HCT116 (cell line): ENCODE results near the gene GTF2H1. TPM values are rescaled to one million over a fixed set of nuclear protein-coding genes. Genes with fewer than 3 reads are reported as not detected.

Source experiments
- ATAC-seq: fragments of 200-7000 bp; cut with Tn5 transposase; 2 replicates; pipeline ENCODE4 v1.9.1; 2020; ENCODE audit warnings: mild to moderate bottlenecking, moderate library complexity
- BruUV-seq: library from RNA; stranded (reverse); fragments of 400-500 nt; replicated peaks from 2 replicates; lab custom pipeline; 2021; lab: Mats Ljungman, UMichigan
- CTCF ChIA-PET: fragments of 300-600 bp; sonication (Branson Sonifier 250); formaldehyde crosslinking; loops from one replicate; lab custom pipeline; 2021; ENCODE audit warnings: antibody characterized with exemption; lab: Charles Lee
- POLR2A ChIA-PET: fragments of 300-600, 350-600 bp; sonication (Branson Sonifier 250); formaldehyde crosslinking; loops from one replicate; lab custom pipeline; 2021; ENCODE audit warnings: antibody characterized with exemption; lab: Charles Lee
- RAD21 ChIA-PET, 2 experiments: fragments of 300-600 bp; sonication (Branson Sonifier 250); formaldehyde crosslinking; loops; one replicate each; lab custom pipeline; 2023; ENCODE audit warnings: low total read pairs in 2 of 2; ENCODE audit not compliant: uncharacterized antibody in 2 of 2, unreplicated experiment in 2 of 2, low non-redundant PET in 1 of 2; lab: Charles Lee
- DNase-seq: peaks from one replicate; pipeline ENCODE4 v3.0.0-alpha.2; 2010; ENCODE audit warnings: low read depth, low spot score
- H2AFZ ChIP-seq: fragments of 200-600 bp; shearing (Covaris generic), sonication (generic); 2 replicates; pipeline ENCODE4 v1.6.1; 2017; ENCODE audit warnings: low read depth, mixed run types, mixed read lengths, antibody characterized with exemption, low read length; ENCODE audit not compliant: poor library complexity, severe bottlenecking
- H3K27ac ChIP-seq: 2 replicates; pipeline ENCODE4 v1.5.1; 2012; ENCODE audit warnings: low read depth, low read length
- H3K27me3 ChIP-seq: fragments of 200-600 bp; sonication (generic); 2 replicates; pipeline ENCODE4 v1.6.1; 2016; ENCODE audit warnings: mixed run types, low read length, mixed read lengths; ENCODE audit not compliant: insufficient read depth
- H3K36me3 ChIP-seq, 2 experiments: fragments of 200-500 bp in 1 of 2; fragments of 200-600 bp in 1 of 2; sonication (Bioruptor generic) in 1 of 2; sonication (generic) in 1 of 2; 2 replicates each; pipeline versions ENCODE4 v1.5.1 to v1.6.1; 2014 to 2016; ENCODE audit warnings: low read length in 2 of 2, inconsistent platforms in 1 of 2, mixed read lengths in 1 of 2, mixed run types in 1 of 2; ENCODE audit not compliant: insufficient read depth in 2 of 2, control insufficient read depth in 1 of 2
- H3K4me1 ChIP-seq, 2 experiments: fragments of 200-600 bp in 1 of 2; sonication (generic) in 1 of 2; 2 replicates each; pipeline versions ENCODE4 v1.5.1 to v1.6.1; 2012 to 2017; ENCODE audit warnings: low read length in 2 of 2, inconsistent platforms in 1 of 2, mild to moderate bottlenecking in 1 of 2, mixed read lengths in 1 of 2, mixed run types in 1 of 2, moderate library complexity in 1 of 2; ENCODE audit not compliant: insufficient read depth in 2 of 2, control insufficient read depth in 1 of 2
- H3K4me2 ChIP-seq: fragments of 200-600 bp; sonication (generic); 2 replicates; pipeline ENCODE4 v1.6.1; 2017; ENCODE audit warnings: mixed run types, low read length, mixed read lengths
- H3K4me3 ChIP-seq, 2 experiments: fragments of 200-600 bp in 1 of 2; sonication (generic) in 1 of 2; replicated peaks in 1 of 2; 2 replicates each; pipeline ENCODE4 v1.5.1; 2011 to 2016; ENCODE audit warnings: low read length in 2 of 2, control low read depth in 1 of 2, low read depth in 1 of 2, mild to moderate bottlenecking in 1 of 2, mixed read lengths in 1 of 2, mixed run types in 1 of 2
- H3K79me2 ChIP-seq: fragments of 200-600 bp; sonication (generic); 2 replicates; pipeline ENCODE4 v1.6.1; 2017; ENCODE audit warnings: mild to moderate bottlenecking, mixed run types, low read length, moderate library complexity, mixed read lengths; ENCODE audit not compliant: insufficient read depth
- H3K9ac ChIP-seq: fragments of 200-600 bp; sonication (generic); 2 replicates; pipeline ENCODE4 v1.6.1; 2016; ENCODE audit warnings: low read length, mixed read lengths
- H3K9me2 ChIP-seq: fragments of 200-600 bp; sonication (generic), shearing (Covaris generic); 2 replicates; pipeline ENCODE4 v1.6.1; 2017; ENCODE audit warnings: mixed run types, mild to moderate bottlenecking, moderate library complexity; ENCODE audit not compliant: insufficient read depth
- H3K9me3 ChIP-seq, 2 experiments: fragments of 200-500 bp in 1 of 2; fragments of 200-600 bp in 1 of 2; sonication (Bioruptor generic) in 1 of 2; sonication (generic) in 1 of 2; 2 replicates each; pipeline ENCODE4 v1.6.1; 2014 to 2017; ENCODE audit warnings: low read length in 2 of 2, mixed read lengths in 2 of 2, inconsistent platforms in 1 of 2, low read depth in 1 of 2, mild to moderate bottlenecking in 1 of 2, mixed run types in 1 of 2, moderate library complexity in 1 of 2; ENCODE audit not compliant: control insufficient read depth in 1 of 2, insufficient read depth in 1 of 2
- H4K20me1 ChIP-seq: fragments of 200-600 bp; sonication (generic), shearing (Covaris generic); 2 replicates; pipeline ENCODE4 v1.6.1; 2017; ENCODE audit warnings: mixed run types, mild to moderate bottlenecking, moderate library complexity; ENCODE audit not compliant: insufficient read depth
- ATF3 ChIP-seq: IDR thresholded peaks from 2 replicates; pipeline ENCODE4 v1.6.1; 2012
- CEBPB ChIP-seq: IDR thresholded peaks from 2 replicates; pipeline ENCODE4 v1.6.1; 2012; ENCODE audit warnings: low read depth
- CTCF ChIP-seq, 3 experiments: fragments of 200-600 bp in 1 of 3; sonication (generic) in 1 of 3; IDR thresholded peaks in 2 of 3; conservative IDR thresholded peaks in 1 of 3; 2 replicates each; pipeline ENCODE4 v1.5.1; 2012 to 2017; ENCODE audit warnings: low read depth in 2 of 3, low read length in 2 of 3, antibody characterized with exemption in 1 of 3, borderline replicate concordance in 1 of 3, control low read depth in 1 of 3, mild to moderate bottlenecking in 1 of 3, mixed read lengths in 1 of 3, mixed run types in 1 of 3, moderate library complexity in 1 of 3; ENCODE audit not compliant: insufficient read depth in 1 of 3
- EGR1 ChIP-seq: IDR thresholded peaks from 2 replicates; pipeline ENCODE4 v1.6.1; 2012; ENCODE audit warnings: low read depth
- ELF1 ChIP-seq: IDR thresholded peaks from 2 replicates; pipeline ENCODE4 v1.6.1; 2012; ENCODE audit warnings: low read depth, borderline replicate concordance
- EZH2 ChIP-seq: fragments of 200-600 bp; sonication (generic); IDR thresholded peaks from 2 replicates; pipeline ENCODE4 v1.6.1; 2017; ENCODE audit warnings: antibody characterized with exemption, mixed run types
- EZH2phosphoT487 ChIP-seq: fragments of 200-600 bp; IDR thresholded peaks from 2 replicates; pipeline ENCODE4 v1.6.1; 2018; ENCODE audit warnings: antibody characterized with exemption, borderline replicate concordance
- FOSL1 ChIP-seq: IDR thresholded peaks from 2 replicates; pipeline ENCODE4 v1.6.1; 2012; ENCODE audit warnings: low read depth
- MAX ChIP-seq: IDR thresholded peaks from 2 replicates; pipeline ENCODE4 v1.6.1; 2012
- POLR2AphosphoS5 ChIP-seq: IDR thresholded peaks from 2 replicates; pipeline ENCODE4 v1.6.1; 2011; ENCODE audit warnings: mild to moderate bottlenecking, low read depth, low read length, moderate library complexity
- RAD21 ChIP-seq: IDR thresholded peaks from 2 replicates; pipeline ENCODE4 v1.6.1; 2012; ENCODE audit warnings: low read depth, mild to moderate bottlenecking
- SIN3A ChIP-seq: IDR thresholded peaks from 2 replicates; pipeline ENCODE4 v1.6.1; 2012; ENCODE audit warnings: low read depth
- SP1 ChIP-seq: IDR thresholded peaks from 2 replicates; pipeline ENCODE4 v1.6.1; 2012; ENCODE audit warnings: low read depth
- SRF ChIP-seq: IDR thresholded peaks from 2 replicates; pipeline ENCODE4 v1.6.1; 2012; ENCODE audit warnings: low read depth
- TCF7L2 ChIP-seq: IDR thresholded peaks from 2 replicates; pipeline ENCODE4 v1.7.0; 2011; ENCODE audit warnings: borderline replicate concordance, inconsistent platforms; ENCODE audit not compliant: insufficient read depth, insufficient read length; ENCODE audit errors: extremely low read depth
- YY1 ChIP-seq: IDR thresholded peaks from 2 replicates; pipeline ENCODE4 v1.6.1; 2011; ENCODE audit warnings: low read length, low read depth, moderate library complexity, mild to moderate bottlenecking; ENCODE audit not compliant: insufficient replicate concordance; ENCODE audit errors: extremely low read depth
- ZFX ChIP-seq: fragments of 450-650 bp; IDR thresholded peaks from 2 replicates; pipeline ENCODE4 v1.6.1; 2017
- intact Hi-C: fragments of 100-400 bp; cut with micrococcal nuclease; formaldehyde crosslinking; loops from 2 replicates; pipeline ENCODE4 v1.10.0; 2022
- total RNA-seq: library from RNA; stranded (reverse); gene quantifications from one replicate; pipeline ENCODE4 v1.2.1, GENCODE V29; 2021; ENCODE audit not compliant: unreplicated experiment
- TF ChIP-seq, protein P1 (sequence below): IDR thresholded peaks from 2 replicates; pipeline ENCODE4 v1.6.1; 2012; ENCODE audit warnings: low read depth
- TF ChIP-seq, protein P2 (sequence below): IDR thresholded peaks from 2 replicates; pipeline ENCODE4 v1.6.1; 2011; ENCODE audit warnings: mild to moderate bottlenecking, low read length, moderate library complexity; ENCODE audit not compliant: insufficient replicate concordance; ENCODE audit errors: extremely low read depth

Gene GTF2H1
- total RNA-seq, 1 experiment from 2014 or later, result 37.3 TPM

DNA sequence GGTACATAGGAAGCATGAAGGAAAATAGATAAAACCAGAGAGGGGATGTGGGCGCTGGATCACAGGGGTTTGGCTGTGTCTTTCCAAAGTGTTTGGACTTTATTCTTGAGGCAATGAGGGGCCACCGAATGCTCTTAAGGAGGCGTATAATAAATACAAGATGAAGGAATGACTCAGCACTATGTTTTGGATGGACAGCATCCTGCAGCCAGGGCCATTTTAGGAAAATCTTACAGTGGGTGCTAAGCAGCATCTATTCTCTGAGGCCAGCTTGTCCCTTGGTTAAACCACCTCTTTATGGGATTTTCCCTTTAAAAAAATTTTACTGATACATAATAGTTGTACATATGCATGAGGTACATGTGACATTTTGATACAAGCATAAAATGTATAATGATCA is 67.7 kb downstream of the GTF2H1 start:
- Histone ChIP-seq H3K4me1 (peaks cover 7 to 17% of the 10 kb centered on the region in 2 experiments), H2AFZ (no peak overlapping the region), H3K27ac (no peak overlapping the region), H3K9me3 (no peaks in the 10 kb centered on the region), H4K20me1 (no peaks in the 10 kb centered on the region), H3K79me2 (peaks cover 8% of the 10 kb centered on the region), H3K4me2 (no peak overlapping the region), H3K4me3 (no peak overlapping the region), H3K9me2 (no peaks in the 10 kb centered on the region), H3K9ac (no peak overlapping the region), H3K36me3 (no peaks in the 10 kb centered on the region), H3K27me3 (no peaks in the 10 kb centered on the region)
- ChIA-PET POLR2A (no interaction called here), RAD21 (no interaction called here), CTCF (no interaction called here)
- TF ChIP-seq SRF, result no peak
- TF ChIP-seq SP1, result no peak
- TF ChIP-seq FOSL1, result no peak
- TF ChIP-seq CEBPB, result no peak
- no peak for TF ChIP-seq EGR1
- TF ChIP-seq, protein P1, sequence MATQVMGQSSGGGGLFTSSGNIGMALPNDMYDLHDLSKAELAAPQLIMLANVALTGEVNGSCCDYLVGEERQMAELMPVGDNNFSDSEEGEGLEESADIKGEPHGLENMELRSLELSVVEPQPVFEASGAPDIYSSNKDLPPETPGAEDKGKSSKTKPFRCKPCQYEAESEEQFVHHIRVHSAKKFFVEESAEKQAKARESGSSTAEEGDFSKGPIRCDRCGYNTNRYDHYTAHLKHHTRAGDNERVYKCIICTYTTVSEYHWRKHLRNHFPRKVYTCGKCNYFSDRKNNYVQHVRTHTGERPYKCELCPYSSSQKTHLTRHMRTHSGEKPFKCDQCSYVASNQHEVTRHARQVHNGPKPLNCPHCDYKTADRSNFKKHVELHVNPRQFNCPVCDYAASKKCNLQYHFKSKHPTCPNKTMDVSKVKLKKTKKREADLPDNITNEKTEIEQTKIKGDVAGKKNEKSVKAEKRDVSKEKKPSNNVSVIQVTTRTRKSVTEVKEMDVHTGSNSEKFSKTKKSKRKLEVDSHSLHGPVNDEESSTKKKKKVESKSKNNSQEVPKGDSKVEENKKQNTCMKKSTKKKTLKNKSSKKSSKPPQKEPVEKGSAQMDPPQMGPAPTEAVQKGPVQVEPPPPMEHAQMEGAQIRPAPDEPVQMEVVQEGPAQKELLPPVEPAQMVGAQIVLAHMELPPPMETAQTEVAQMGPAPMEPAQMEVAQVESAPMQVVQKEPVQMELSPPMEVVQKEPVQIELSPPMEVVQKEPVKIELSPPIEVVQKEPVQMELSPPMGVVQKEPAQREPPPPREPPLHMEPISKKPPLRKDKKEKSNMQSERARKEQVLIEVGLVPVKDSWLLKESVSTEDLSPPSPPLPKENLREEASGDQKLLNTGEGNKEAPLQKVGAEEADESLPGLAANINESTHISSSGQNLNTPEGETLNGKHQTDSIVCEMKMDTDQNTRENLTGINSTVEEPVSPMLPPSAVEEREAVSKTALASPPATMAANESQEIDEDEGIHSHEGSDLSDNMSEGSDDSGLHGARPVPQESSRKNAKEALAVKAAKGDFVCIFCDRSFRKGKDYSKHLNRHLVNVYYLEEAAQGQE, result no peak
- no peak for TF ChIP-seq EZH2
- no peak for TF ChIP-seq ELF1
- no peak for TF ChIP-seq TCF7L2
- TF ChIP-seq SIN3A, result no peak
- no peak for TF ChIP-seq RAD21
- no peak for TF ChIP-seq EZH2phosphoT487
- no peak for TF ChIP-seq ZFX
- TF ChIP-seq YY1, result no peak
- TF ChIP-seq, protein P2, sequence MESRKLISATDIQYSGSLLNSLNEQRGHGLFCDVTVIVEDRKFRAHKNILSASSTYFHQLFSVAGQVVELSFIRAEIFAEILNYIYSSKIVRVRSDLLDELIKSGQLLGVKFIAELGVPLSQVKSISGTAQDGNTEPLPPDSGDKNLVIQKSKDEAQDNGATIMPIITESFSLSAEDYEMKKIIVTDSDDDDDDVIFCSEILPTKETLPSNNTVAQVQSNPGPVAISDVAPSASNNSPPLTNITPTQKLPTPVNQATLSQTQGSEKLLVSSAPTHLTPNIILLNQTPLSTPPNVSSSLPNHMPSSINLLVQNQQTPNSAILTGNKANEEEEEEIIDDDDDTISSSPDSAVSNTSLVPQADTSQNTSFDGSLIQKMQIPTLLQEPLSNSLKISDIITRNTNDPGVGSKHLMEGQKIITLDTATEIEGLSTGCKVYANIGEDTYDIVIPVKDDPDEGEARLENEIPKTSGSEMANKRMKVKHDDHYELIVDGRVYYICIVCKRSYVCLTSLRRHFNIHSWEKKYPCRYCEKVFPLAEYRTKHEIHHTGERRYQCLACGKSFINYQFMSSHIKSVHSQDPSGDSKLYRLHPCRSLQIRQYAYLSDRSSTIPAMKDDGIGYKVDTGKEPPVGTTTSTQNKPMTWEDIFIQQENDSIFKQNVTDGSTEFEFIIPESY, result no peak
- no peak for TF ChIP-seq POLR2AphosphoS5
- TF ChIP-seq MAX, result no peak
- TF ChIP-seq CTCF (IDR thresholded peaks at IDR 0.05 in 2 of 3, conservative IDR thresholded peaks at IDR 0.05 in 1 of 3; ENCODE audit: borderline replicate concordance in 1 of 3, insufficient read depth in 1 of 3, low read depth in 2 of 3, low read length in 2 of 3), result no peak
- TF ChIP-seq ATF3, result no peak
- intact Hi-C loops, result no loop called here
- ATAC-seq (no peak), DNase-seq (no peak)
- no TSS peak for BruUV-seq
